ENCODE data around the gene UAP1. TPM values are rescaled to one million over a fixed set of nuclear protein-coding genes. Genes with fewer than 3 reads are reported as not detected.
"Not testable (repeated sequence)": the region's sequence is repeated elsewhere in the genome, so short reads cannot be mapped to it uniquely, and the experiment has no call there.

UAP1 gene
- total RNA-seq, 2 donors from 2014 or later = 21.0 to 22.7 TPM

DNA sequence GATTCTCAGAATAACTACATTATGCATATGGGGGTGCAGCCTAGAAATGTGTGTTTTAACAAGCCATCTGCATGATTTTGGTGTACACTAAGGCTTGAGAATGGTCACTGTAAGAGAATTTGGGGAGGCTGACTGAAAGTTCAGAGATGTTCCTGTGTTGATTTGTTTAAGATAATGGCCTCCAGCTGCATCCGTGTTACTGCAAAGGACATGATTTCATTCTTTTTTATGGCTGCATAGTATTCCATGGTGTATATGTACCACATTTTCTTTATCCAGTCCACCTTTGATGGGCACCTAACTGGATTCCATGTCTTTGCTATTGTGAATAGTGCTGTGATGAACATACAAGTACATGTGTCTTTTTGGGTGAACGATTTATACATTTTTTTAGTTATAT is 41.6 kb downstream of the UAP1 start:
- not testable (repeated sequence) for H3K9me3 Mint-ChIP-seq; H3K4me1 Mint-ChIP-seq (ENCODE audit: low read depth); DNase-seq; H3K36me3 Mint-ChIP-seq (ENCODE audit: insufficient read depth in 2 of 2); H3K4me3 Mint-ChIP-seq; H3K27me3 Mint-ChIP-seq (ENCODE audit: low read depth); ATAC-seq (replicated peaks in 1 of 2)
- peak overlapping the region; percentile 36 for H3K27ac Mint-ChIP-seq

GRCh38 chr1:162605225-162605927 is 43.9 kb downstream of the UAP1 start:
- DNase-seq (no peak), ATAC-seq (replicated peaks in 1 of 2) (no peak)
- Mint-ChIP-seq H3K4me3 (no peak overlapping the region), H3K36me3 (ENCODE audit: insufficient read depth in 2 of 2) (peaks cover 0 to 8% of the 10 kb centered on the region in 2 donors), H3K4me1 (ENCODE audit: low read depth) (no peaks in the 10 kb centered on the region), H3K9me3 (no peaks in the 10 kb centered on the region), H3K27ac (no peak overlapping the region), H3K27me3 (ENCODE audit: low read depth) (no peaks in the 10 kb centered on the region)

DNA sequence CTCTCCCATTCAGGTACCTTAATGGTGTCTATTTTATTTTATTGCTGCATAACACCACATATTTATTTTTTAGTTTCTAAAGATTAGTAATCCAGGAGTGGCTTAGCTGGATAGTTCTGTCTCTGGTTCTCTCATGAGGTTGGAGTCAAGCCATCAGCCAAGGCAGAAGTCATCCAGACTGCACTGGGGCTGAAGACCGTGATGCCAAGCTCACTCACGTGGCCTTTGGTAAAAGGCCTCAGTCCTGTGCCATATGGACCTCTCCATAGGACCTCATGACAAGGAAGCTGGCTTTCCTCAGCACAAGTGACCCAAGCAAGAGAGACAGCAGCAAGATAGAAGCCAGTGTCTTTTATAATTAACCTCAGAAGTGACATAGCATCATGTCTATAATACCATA is 47.8 kb downstream of the UAP1 start:
- no peak overlapping the region for H3K27ac Mint-ChIP-seq
- ATAC-seq (replicated peaks in 1 of 2) (no peak), DNase-seq (no peak)
- H3K4me1 Mint-ChIP-seq (ENCODE audit: low read depth) = peaks cover 6% of the 10 kb centered on the region
- H3K9me3 Mint-ChIP-seq = no peaks in the 10 kb centered on the region
- H3K4me3 Mint-ChIP-seq = no peak overlapping the region
- H3K36me3 Mint-ChIP-seq (ENCODE audit: insufficient read depth in 2 of 2) = peaks cover 0 to 1% of the 10 kb centered on the region in 2 donors
- H3K27me3 Mint-ChIP-seq (ENCODE audit: low read depth) = no peaks in the 10 kb centered on the region

- ATAC-seq (replicated peaks in 1 of 2) = no peak
- H3K9me3 Mint-ChIP-seq = no peaks in the 10 kb centered on the region
- DNase-seq = no peak
- H3K4me3 Mint-ChIP-seq = no peak overlapping the region
- H3K27me3 Mint-ChIP-seq (ENCODE audit: low read depth) = no peaks in the 10 kb centered on the region
- peaks cover 3 to 11% of the 10 kb centered on the region in 2 donors for H3K36me3 Mint-ChIP-seq (ENCODE audit: insufficient read depth in 2 of 2)
- no peak overlapping the region for H3K27ac Mint-ChIP-seq
- H3K4me1 Mint-ChIP-seq (ENCODE audit: low read depth) = peaks cover 6% of the 10 kb centered on the region
Measured at GRCh38 chr1:162612606-162613400, 51.3 kb downstream of the UAP1 start.

DNA sequence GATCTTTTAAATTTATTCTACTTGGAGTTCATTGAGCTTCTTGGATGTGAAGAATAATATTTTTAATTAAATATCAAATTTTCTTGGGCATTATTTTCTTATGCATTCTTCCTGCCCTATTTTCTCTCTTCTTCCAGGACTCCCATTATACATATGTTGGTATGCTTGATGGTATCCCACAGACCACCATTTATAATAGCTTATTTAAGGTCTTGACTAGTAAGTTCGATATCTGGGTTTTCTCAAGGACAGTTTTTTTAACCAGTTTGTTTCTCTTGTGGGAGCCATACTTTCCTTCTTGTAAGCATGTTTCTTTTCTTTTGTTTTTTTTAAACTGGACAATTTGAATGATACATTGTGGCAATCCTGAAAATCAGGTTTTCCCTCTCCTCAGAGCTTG is 55.3 kb downstream of the UAP1 start:
- DNase-seq (no peak), ATAC-seq (replicated peaks in 1 of 2) (no peak)
- Mint-ChIP-seq H3K27me3 (ENCODE audit: low read depth) (no peaks in the 10 kb centered on the region), H3K27ac (no peak overlapping the region), H3K4me3 (no peak overlapping the region), H3K36me3 (ENCODE audit: insufficient read depth in 2 of 2) (peaks cover 3 to 10% of the 10 kb centered on the region in 2 donors), H3K9me3 (no peaks in the 10 kb centered on the region), H3K4me1 (ENCODE audit: low read depth) (peaks cover 6% of the 10 kb centered on the region)

DNA sequence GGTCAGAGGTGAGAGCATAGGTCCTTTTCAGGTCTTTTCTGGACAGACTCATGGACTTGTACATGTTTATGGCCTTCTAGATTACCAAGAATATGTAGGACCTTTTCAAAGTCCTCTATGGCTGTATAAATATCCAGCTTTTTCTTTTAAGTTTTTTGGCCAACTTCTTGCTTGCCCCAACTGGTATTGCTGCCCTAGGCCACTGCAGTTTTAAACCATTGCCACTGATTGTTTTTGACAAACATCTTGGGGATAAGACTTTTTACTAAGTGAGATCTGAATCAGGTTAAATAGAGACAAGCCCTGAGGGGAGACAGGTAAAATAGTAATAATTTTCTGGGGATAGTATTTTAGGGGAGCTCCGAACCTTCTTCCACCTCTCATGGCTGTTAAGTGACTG is 56.0 kb downstream of the UAP1 start:
- Mint-ChIP-seq H3K27ac (no peak overlapping the region), H3K4me1 (ENCODE audit: low read depth) (peaks cover 5% of the 10 kb centered on the region), H3K36me3 (ENCODE audit: insufficient read depth in 2 of 2) (peaks cover 3 to 10% of the 10 kb centered on the region in 2 donors), H3K9me3 (no peaks in the 10 kb centered on the region), H3K27me3 (ENCODE audit: low read depth) (no peaks in the 10 kb centered on the region), H3K4me3 (no peak overlapping the region)
- DNase-seq = no peak
- no peak for ATAC-seq (replicated peaks in 1 of 2)

DNA sequence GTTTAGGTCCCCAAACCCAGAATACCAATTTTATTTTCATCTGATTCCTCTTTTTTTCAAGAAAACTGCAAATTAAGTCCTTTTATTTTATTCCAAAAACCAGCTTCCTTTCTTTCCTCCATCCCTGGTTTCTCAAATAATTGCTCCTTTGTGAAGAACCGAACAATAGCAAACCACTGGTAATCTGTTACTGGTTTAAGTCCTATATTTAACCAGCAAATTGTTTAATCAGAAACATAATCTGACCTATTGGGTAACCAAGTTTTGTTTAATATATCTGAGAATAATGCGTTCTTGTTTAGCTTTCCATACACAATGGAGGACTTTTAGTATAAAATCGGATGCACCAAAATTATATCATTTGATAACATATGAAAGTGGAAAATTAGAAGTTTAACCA is 57.6 kb downstream of the UAP1 start:
- H3K36me3 Mint-ChIP-seq (ENCODE audit: insufficient read depth in 2 of 2) = peaks cover 3 to 10% of the 10 kb centered on the region in 2 donors
- no peaks in the 10 kb centered on the region for H3K9me3 Mint-ChIP-seq
- H3K27me3 Mint-ChIP-seq (ENCODE audit: low read depth) = no peaks in the 10 kb centered on the region
- ATAC-seq (replicated peaks in 1 of 2) (no peak), DNase-seq (no peak)
- no peak overlapping the region for H3K4me3 Mint-ChIP-seq
- H3K4me1 Mint-ChIP-seq (ENCODE audit: low read depth) = no peaks in the 10 kb centered on the region
- no peak overlapping the region for H3K27ac Mint-ChIP-seq

DNA sequence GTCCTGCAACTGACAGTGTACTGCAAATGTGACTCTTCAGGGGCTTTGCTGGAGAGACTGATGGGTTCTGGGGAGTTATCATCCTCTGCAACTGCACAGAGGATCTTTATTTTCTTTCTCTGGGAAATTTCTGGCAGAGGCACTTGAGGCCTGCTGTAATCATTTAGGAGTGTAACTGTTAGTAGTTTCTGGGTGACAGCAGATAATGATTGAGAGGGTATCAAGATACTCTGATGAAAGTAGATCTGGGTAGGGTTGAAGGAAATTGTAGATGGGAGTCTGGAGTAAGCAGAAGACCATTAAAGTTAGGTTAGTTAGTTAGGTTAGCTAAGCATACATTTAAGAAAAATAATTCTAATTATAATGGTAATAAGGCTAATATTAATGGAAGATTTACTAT is 59.7 kb downstream of the UAP1 start:
- no peaks in the 10 kb centered on the region for H3K4me1 Mint-ChIP-seq (ENCODE audit: low read depth)
- H3K4me3 Mint-ChIP-seq = no peak overlapping the region
- no peaks in the 10 kb centered on the region for H3K27me3 Mint-ChIP-seq (ENCODE audit: low read depth)
- ATAC-seq (replicated peaks in 1 of 2) (no peak), DNase-seq (no peak)
- no peaks in the 10 kb centered on the region for H3K9me3 Mint-ChIP-seq
- no peak overlapping the region for H3K27ac Mint-ChIP-seq
- H3K36me3 Mint-ChIP-seq (ENCODE audit: insufficient read depth in 2 of 2) = peaks cover 3 to 10% of the 10 kb centered on the region in 2 donors

- peaks cover 7% of the 10 kb centered on the region for H3K27me3 Mint-ChIP-seq (ENCODE audit: low read depth)
Measured at GRCh38 chr1:162625679-162626078, 64.2 kb downstream of the UAP1 start.

DNA sequence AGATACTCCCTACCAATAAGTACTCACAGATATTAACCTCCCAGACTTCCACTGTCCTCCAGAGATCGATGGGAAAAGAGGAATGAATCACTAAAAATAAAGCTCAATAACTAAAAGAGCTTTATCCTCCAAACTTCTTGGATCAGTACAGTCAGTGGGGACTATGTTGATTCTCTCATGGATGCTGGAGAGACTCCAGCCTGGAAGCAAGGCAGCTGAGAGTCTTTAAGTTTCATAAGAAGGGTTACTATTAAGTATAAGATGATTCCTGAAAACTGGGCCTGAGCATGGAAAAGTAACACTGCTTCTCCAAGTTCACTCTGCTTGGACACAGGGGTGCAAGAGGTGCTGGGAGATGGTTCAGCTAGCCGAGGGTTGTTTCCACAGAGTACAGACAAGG is 64.6 kb downstream of the UAP1 start:
- no peaks in the 10 kb centered on the region for H3K36me3 Mint-ChIP-seq (ENCODE audit: insufficient read depth in 2 of 2)
- no peak overlapping the region for H3K4me3 Mint-ChIP-seq

More at GRCh38 chr1:162625679-162626078, 64.2 kb downstream of the UAP1 start:
- no peak for DNase-seq
- Mint-ChIP-seq H3K27ac (no peak overlapping the region), H3K4me1 (ENCODE audit: low read depth) (no peaks in the 10 kb centered on the region), H3K36me3 (ENCODE audit: insufficient read depth in 2 of 2) (no peaks in the 10 kb centered on the region), H3K4me3 (no peak overlapping the region), H3K9me3 (no peaks in the 10 kb centered on the region)
- ATAC-seq (replicated peaks in 1 of 2) = no peak

DNA sequence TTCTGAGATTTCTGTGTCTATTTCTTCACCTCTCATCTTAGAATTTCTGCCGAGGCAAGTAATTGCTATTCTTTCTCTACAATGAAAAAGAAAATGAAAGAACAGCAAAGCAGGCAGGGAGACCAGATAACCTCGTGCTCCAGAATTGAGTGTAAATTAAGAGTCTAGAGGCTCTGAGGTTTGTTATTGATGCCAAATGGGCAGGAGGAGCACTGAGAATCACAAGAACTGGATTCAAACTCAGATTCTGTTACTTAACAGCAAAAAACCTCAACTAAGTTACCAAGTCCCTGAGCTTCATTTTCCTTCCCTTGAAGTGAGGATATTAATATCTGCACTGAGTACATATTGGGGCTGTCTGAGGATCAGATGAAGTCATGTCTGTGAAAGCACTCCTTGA is 65.2 kb downstream of the UAP1 start:
- Mint-ChIP-seq H3K27ac (no peak overlapping the region), H3K9me3 (no peaks in the 10 kb centered on the region), H3K4me1 (ENCODE audit: low read depth) (no peaks in the 10 kb centered on the region), H3K27me3 (ENCODE audit: low read depth) (peaks cover 7% of the 10 kb centered on the region), H3K4me3 (peak overlapping the region in 1 of 2 donors; percentile 1), H3K36me3 (ENCODE audit: insufficient read depth in 2 of 2) (no peaks in the 10 kb centered on the region)
- DNase-seq (no peak), ATAC-seq (replicated peaks in 1 of 2) (peak in 1 of 2 donors; percentile 13)

More for the DNA sequence above, 64.6 kb downstream of the UAP1 start:
- Mint-ChIP-seq H3K27ac (no peak overlapping the region), H3K4me1 (ENCODE audit: low read depth) (no peaks in the 10 kb centered on the region), H3K9me3 (no peaks in the 10 kb centered on the region), H3K27me3 (ENCODE audit: low read depth) (peaks cover 7% of the 10 kb centered on the region)
- DNase-seq (no peak), ATAC-seq (replicated peaks in 1 of 2) (no peak)

- H3K27me3 Mint-ChIP-seq (ENCODE audit: low read depth) = peaks cover 7% of the 10 kb centered on the region
- no peaks in the 10 kb centered on the region for H3K4me1 Mint-ChIP-seq (ENCODE audit: low read depth)
- no peak overlapping the region for H3K4me3 Mint-ChIP-seq
- H3K9me3 Mint-ChIP-seq = no peaks in the 10 kb centered on the region
- DNase-seq (no peak), ATAC-seq (replicated peaks in 1 of 2) (no peak)
- no peaks in the 10 kb centered on the region for H3K36me3 Mint-ChIP-seq (ENCODE audit: insufficient read depth in 2 of 2)
- no peak overlapping the region for H3K27ac Mint-ChIP-seq
Measured at GRCh38 chr1:162627662-162628296, 66.3 kb downstream of the UAP1 start.

DNA sequence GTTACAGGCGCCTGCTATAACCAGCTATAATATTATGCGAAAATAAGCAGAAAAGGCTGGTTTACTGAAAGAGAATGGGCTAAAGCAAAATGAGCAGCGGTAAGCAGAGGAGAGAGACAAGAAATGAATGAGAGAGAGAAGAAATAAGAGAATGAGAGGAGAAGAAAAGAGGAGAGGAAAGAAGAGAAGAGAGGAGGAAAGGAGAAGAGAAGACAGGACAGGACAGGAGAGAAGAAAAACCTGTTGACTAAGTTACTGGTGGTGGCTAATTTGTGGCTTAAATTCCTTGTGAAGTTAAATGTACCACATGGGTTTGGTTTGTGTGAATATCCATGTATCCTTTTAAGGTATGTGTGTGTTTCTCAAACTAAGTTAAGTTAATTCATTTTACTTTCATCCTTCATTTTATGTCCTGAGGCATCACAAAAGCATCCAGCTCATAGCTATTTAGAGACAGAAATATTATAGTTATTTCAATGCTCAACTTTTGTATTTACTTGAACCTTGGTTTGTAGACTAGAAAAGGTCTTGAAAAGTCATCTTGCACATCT is 67.6 kb downstream of the UAP1 start:
- no peaks in the 10 kb centered on the region for H3K4me1 Mint-ChIP-seq (ENCODE audit: low read depth)
- DNase-seq = no peak
- no peak for ATAC-seq (replicated peaks in 1 of 2)
- no peak overlapping the region for H3K4me3 Mint-ChIP-seq
- no peaks in the 10 kb centered on the region for H3K9me3 Mint-ChIP-seq
- H3K27ac Mint-ChIP-seq = no peak overlapping the region
- no peaks in the 10 kb centered on the region for H3K36me3 Mint-ChIP-seq (ENCODE audit: insufficient read depth in 2 of 2)
- H3K27me3 Mint-ChIP-seq (ENCODE audit: low read depth) = peaks cover 7% of the 10 kb centered on the region

Data from activated T-cell treated with anti-CD3 and anti-CD28 coated beads, Interleukin-2, amount 50 U/mL, for 72 hours (primary cell).